Thyroid gland (tissue), 4 donors: Measurements from ENCODE around the gene LCN10.

Experiments used
- POLR2A ChIP-seq, 2 donors: fragments of 450-650 bp; IDR thresholded peaks; one replicate each; pipeline ENCODE4 v1.6.1; 2017; ENCODE audit warnings: antibody characterized with exemption in 2 of 2, mild to moderate bottlenecking in 2 of 2, moderate library complexity in 1 of 2
- TF ChIP-seq, protein P1 (sequence below), 6 experiments: fragments of 200-600 bp in 3 of 6; fragments of 450-650 bp in 3 of 6; sonication (generic) in 3 of 6; IDR thresholded peaks; one replicate each; pipeline ENCODE4 v1.5.1; 2016 to 2019; ENCODE audit warnings: antibody characterized with exemption in 6 of 6, mild to moderate bottlenecking in 2 of 6, inconsistent platforms in 1 of 6, moderate library complexity in 1 of 6

DNA sequence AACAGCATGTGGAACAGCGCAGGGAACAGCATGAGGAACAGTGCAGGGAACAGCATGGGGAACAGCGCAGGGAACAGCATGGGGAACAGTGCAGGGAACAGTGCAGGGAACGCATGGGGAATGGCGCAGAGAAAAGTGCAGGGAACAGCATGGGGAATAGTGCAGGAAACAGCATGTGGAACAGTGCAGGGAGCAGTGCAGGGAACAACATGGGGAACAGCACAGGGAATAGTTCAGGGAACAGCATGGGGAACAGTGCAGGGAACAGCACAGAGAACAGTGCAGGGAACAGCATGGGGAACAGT, 13.3 kb upstream of the LCN10 start:
- TF ChIP-seq POLR2A (IDR thresholded peaks at IDR 0.05), result no peak
- TF ChIP-seq, protein P1, sequence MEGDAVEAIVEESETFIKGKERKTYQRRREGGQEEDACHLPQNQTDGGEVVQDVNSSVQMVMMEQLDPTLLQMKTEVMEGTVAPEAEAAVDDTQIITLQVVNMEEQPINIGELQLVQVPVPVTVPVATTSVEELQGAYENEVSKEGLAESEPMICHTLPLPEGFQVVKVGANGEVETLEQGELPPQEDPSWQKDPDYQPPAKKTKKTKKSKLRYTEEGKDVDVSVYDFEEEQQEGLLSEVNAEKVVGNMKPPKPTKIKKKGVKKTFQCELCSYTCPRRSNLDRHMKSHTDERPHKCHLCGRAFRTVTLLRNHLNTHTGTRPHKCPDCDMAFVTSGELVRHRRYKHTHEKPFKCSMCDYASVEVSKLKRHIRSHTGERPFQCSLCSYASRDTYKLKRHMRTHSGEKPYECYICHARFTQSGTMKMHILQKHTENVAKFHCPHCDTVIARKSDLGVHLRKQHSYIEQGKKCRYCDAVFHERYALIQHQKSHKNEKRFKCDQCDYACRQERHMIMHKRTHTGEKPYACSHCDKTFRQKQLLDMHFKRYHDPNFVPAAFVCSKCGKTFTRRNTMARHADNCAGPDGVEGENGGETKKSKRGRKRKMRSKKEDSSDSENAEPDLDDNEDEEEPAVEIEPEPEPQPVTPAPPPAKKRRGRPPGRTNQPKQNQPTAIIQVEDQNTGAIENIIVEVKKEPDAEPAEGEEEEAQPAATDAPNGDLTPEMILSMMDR (IDR thresholded peaks at IDR 0.05), result no peak
